EH (cell line): ENCODE results near the gene EXOSC9.

Experiments
- DNase-seq: peaks from one replicate; pipeline ENCODE4 v3.0.0-alpha.2; 2015; ENCODE audit warnings: low read depth

The EXOSC9 gene

DNA sequence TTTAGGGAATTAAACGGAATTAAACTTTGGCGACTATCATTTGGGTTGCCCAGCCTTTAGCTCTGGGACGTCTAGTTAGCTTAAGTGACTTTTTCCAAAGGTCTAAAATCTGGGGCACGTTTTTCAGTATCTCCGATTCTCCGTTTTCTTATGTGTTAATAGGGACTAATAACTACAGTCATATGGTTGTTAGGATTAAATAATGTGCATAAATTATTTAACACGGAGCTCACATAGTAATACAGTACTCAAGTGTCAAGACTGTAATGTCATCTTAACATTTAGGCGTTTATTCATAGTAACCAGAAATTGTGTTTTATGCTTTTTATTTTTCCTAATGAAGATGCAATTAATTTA, 23.0 kb downstream of the EXOSC9 start:
- no peak for DNase-seq

DNA sequence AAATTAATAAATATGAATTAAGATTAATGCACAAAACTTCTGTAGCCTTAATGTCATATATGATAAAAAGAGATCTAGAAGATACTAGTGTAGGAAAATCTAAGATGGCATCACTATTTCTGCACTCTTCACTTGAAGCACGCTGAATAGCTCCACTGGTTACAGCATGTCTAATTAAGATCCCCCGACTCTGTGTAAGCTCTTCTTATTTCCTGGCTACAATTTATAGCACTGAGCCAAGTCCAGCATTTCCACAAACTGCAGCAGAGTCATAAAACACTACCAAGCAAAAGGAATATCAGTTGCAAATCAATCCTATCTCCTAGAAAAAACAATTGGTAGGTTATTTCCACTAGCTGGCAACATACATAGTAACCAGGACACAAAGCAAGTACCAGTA, 23.8 kb downstream of the EXOSC9 start:
- no peak for DNase-seq

DNA sequence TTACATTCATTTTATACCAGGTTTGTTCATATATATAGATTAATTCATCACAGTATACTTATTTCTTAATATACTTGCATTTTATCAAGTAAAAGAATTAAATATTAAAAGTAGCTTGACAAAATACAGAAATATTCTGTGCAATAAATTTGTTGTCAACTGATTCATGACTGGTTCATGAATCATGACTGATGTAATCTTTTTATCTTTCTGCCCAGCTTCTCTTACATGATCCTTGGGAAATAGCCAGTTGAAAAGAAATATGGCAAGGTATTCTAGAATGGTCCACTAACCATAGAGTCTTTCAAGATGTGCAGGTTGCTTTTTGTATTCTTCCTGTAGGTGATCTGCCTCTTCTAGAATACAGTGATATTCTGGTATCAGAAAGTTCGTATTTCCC, 26.7 kb downstream of the EXOSC9 start:
- DNase-seq, result peak; percentile 49

- DNase-seq, result peak; percentile 51
Observed at GRCh38 chr4:121829511-121829910, 28.4 kb downstream of the EXOSC9 start.

- no peak for DNase-seq
Observed at GRCh38 chr4:121838136-121838535, 37.0 kb downstream of the EXOSC9 start.

DNA sequence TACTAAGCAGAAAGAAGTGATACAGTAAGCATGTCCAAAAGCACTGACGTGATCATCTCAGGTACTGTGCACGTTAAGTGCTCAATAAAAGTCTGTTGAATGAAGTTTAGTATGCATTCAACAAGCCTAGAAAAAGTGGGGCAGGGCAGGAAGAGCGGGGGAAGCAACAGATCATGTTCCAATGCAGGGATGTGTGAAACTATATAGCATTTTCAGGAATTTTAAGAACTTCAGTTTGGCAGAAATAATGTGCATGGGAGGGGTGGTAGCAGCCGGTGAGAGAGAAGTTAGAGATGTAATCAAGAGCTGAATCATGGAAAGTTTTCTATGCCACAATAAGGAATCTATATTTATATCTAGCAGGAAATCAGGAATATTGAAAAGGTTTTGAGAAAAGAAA, 41.7 kb downstream of the EXOSC9 start:
- peak; percentile 8 for DNase-seq

DNA sequence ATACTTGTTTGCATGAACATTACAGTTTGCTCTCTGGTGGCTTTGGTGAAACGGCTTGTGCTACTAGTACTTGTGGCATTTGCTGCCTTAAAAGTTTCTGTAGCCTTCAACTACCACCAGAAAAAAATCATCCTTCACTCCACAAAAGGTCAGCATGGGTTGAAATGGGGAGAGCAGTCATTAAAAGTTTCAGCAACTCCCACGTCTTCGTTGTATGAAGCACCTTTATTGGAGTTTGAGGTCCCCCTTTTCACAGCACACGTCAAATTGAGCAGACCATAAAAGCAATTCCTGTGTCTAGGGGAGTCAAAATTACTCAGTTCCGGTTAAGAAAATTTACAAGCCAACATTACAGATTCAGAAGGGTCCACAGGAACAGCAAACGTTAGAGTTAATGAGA, 45.5 kb downstream of the EXOSC9 start:
- DNase-seq, result no peak

- DNase-seq, result no peak
Observed at GRCh38 chr4:121851354-121851753, 50.2 kb downstream of the EXOSC9 start.

- no peak for DNase-seq
Observed at GRCh38 chr4:121860121-121860520, 59.0 kb downstream of the EXOSC9 start.

DNA sequence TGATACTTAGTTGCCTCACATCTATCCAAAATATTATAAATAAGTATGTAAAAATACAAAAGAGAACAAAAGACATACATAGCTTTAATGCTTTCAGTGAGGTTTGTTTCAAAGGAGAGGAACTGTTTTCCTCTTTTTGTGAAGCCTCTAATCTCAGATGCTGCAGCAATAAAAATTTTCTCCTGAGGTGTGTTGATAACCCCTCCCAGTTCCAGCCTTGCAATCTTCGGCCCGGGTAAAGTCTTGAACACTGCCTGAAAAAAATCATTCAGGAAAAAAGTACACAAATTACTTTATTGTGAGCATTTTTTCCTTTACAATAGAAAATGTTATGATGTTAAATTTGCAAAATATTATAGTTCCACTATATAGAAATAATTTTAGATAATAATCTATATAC, 60.3 kb downstream of the EXOSC9 start:
- no peak for DNase-seq

DNA sequence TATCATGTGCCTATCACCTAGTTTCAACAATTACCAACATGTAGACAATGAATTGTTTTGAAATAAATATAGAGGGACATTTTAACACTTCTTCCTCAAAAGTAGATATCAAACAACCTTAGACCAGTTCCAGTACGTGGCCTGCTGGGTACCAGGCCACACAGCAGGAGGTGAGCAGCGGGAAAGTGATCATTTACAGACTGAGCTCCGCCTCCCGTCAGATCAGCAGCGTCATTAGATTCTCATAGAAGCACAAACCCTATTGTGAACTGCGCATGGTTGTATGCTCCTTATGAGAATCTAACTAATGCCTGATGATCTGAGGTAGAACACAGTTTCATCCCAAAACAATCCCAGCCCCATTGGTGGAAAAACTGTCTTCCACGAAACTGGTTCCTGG, 62.7 kb downstream of the EXOSC9 start:
- DNase-seq, result no peak
